Uterus (tissue), 4 donors: Measurements from ENCODE around the gene PLIN3. TPM values are rescaled to one million over a fixed set of nuclear protein-coding genes. Genes with fewer than 3 reads are reported as not detected.
"Not testable (repeated sequence)": the region's sequence is repeated elsewhere in the genome, so short reads cannot be mapped to it uniquely, and the experiment has no call there.

Experiments used
- DNase-seq, 2 donors: peaks; one replicate each; pipeline ENCODE4 v3.0.0-alpha.2; 2019 to 2020
- H3K27ac ChIP-seq, 2 donors: fragments of 200-600 bp; sonication (generic); 1 replicate in 1 of 2; 2 replicates in 1 of 2; pipeline ENCODE4 v1.5.1; 2016 to 2018
- H3K27me3 ChIP-seq, 2 donors: fragments of 200-600 bp; sonication (generic); one replicate each; pipeline ENCODE4 v1.5.1; 2018 to 2019; ENCODE audit warnings: control low read depth in 1 of 2
- H3K36me3 ChIP-seq, 2 donors: fragments of 200-600 bp; sonication (generic); one replicate each; pipeline ENCODE4 v1.5.1; 2019; ENCODE audit warnings: control low read depth in 1 of 2
- H3K4me1 ChIP-seq, 2 donors: fragments of 200-600 bp; sonication (generic); one replicate each; pipeline ENCODE4 v1.5.1; 2018 to 2019; ENCODE audit warnings: control low read depth in 1 of 2
- H3K4me3 ChIP-seq, 2 donors: fragments of 200-600 bp; sonication (generic); 1 replicate in 1 of 2; 2 replicates in 1 of 2; pipeline ENCODE4 v1.5.1; 2018 to 2019; ENCODE audit warnings: mild to moderate bottlenecking in 1 of 2
- H3K9me3 ChIP-seq, 2 donors: fragments of 200-600 bp; sonication (generic); one replicate each; pipeline ENCODE4 v1.5.1; 2019; ENCODE audit warnings: control low read depth in 1 of 2
- POLR2A ChIP-seq, 2 donors: fragments of 450-650 bp; IDR thresholded peaks; one replicate each; pipeline ENCODE4 v1.6.1; 2016; ENCODE audit warnings: antibody characterized with exemption in 2 of 2, mild to moderate bottlenecking in 1 of 2, moderate library complexity in 1 of 2
- intact Hi-C: fragments of 100-400 bp; cut with DNase I; formaldehyde crosslinking; loops from one replicate; pipeline ENCODE4 v1.15.1; 2023; ENCODE audit warnings: low total_unique reads
- total RNA-seq, 4 donors: library from RNA; depleted of rRNA in 3 of 4; stranded (reverse); fragments of >200 nt in 3 of 4; gene quantifications; one replicate each; pipeline versions ENCODE4 v1.1.0 to v1.2.4, GENCODE V29; 2014 to 2023
- TF ChIP-seq, protein P1 (sequence below), 4 experiments: fragments of 200-600 bp in 2 of 4; fragments of 450-650 bp in 2 of 4; sonication (generic) in 2 of 4; IDR thresholded peaks; one replicate each; pipeline ENCODE4 v1.5.1; 2016 to 2019; ENCODE audit warnings: antibody characterized with exemption in 4 of 4, mild to moderate bottlenecking in 2 of 4, moderate library complexity in 1 of 4
- donor health status: DM: yes; HTN: yes; CAD: no.

Gene PLIN3
- total RNA-seq, 4 donors from 2014 or later = 18.7 to 60.8 (median 27.9) TPM

DNA sequence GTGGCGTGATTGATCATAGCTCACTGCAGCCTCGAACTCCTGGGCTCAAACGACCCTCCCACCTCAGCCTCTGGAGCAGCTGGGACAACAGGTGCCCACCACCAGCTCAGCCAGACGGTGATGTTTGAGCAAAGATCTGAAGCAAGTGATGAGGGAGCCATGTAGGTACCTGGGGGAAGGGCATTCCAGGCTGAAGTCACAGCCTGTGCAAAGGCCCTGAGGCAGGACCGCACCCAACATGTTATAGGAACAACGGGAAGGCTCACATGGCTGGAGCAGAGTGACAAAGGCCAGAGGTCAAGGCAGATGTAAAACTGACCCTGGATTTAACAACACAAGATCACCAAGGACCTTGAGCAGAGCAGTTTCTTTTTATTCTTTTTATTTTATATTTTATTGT is 61.1 kb downstream of the PLIN3 start:
- H3K27me3 ChIP-seq = no peaks in the 10 kb centered on the region
- no peaks in the 10 kb centered on the region for H3K36me3 ChIP-seq
- TF ChIP-seq, protein P1, sequence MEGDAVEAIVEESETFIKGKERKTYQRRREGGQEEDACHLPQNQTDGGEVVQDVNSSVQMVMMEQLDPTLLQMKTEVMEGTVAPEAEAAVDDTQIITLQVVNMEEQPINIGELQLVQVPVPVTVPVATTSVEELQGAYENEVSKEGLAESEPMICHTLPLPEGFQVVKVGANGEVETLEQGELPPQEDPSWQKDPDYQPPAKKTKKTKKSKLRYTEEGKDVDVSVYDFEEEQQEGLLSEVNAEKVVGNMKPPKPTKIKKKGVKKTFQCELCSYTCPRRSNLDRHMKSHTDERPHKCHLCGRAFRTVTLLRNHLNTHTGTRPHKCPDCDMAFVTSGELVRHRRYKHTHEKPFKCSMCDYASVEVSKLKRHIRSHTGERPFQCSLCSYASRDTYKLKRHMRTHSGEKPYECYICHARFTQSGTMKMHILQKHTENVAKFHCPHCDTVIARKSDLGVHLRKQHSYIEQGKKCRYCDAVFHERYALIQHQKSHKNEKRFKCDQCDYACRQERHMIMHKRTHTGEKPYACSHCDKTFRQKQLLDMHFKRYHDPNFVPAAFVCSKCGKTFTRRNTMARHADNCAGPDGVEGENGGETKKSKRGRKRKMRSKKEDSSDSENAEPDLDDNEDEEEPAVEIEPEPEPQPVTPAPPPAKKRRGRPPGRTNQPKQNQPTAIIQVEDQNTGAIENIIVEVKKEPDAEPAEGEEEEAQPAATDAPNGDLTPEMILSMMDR (IDR thresholded peaks at IDR 0.05) = no peak
- no peak for TF ChIP-seq POLR2A (IDR thresholded peaks at IDR 0.05)
- H3K27ac ChIP-seq = no peak overlapping the region
- H3K9me3 ChIP-seq = no peaks in the 10 kb centered on the region
- H3K4me3 ChIP-seq = no peak overlapping the region
- no peaks in the 10 kb centered on the region for H3K4me1 ChIP-seq
- DNase-seq = no peak
- intact Hi-C loops = no loop called here

DNA sequence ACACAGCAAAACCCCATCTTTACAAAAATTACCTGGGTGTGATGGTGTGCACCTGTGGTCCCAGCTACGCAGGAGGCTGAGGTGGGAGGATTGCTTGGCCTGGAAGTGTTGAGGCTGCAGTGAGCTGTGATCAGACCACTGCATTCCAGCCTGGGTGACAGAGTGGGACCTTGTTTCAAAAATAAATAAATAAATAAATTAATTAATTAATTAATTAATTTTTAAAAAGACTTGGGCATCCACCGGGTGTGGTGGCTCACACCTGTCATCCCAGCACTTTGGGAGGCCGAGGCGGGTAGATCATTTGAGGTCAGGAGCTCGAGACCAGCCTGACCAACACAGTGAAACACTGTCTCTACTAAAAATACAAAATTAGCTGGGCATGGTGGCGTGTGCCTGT is 62.3 kb downstream of the PLIN3 start:
- DNase-seq, intact Hi-C loops, H3K27ac ChIP-seq, H3K9me3 ChIP-seq, H3K36me3 ChIP-seq, H3K4me1 ChIP-seq, H3K27me3 ChIP-seq, H3K4me3 ChIP-seq: not testable (repeated sequence)

DNA sequence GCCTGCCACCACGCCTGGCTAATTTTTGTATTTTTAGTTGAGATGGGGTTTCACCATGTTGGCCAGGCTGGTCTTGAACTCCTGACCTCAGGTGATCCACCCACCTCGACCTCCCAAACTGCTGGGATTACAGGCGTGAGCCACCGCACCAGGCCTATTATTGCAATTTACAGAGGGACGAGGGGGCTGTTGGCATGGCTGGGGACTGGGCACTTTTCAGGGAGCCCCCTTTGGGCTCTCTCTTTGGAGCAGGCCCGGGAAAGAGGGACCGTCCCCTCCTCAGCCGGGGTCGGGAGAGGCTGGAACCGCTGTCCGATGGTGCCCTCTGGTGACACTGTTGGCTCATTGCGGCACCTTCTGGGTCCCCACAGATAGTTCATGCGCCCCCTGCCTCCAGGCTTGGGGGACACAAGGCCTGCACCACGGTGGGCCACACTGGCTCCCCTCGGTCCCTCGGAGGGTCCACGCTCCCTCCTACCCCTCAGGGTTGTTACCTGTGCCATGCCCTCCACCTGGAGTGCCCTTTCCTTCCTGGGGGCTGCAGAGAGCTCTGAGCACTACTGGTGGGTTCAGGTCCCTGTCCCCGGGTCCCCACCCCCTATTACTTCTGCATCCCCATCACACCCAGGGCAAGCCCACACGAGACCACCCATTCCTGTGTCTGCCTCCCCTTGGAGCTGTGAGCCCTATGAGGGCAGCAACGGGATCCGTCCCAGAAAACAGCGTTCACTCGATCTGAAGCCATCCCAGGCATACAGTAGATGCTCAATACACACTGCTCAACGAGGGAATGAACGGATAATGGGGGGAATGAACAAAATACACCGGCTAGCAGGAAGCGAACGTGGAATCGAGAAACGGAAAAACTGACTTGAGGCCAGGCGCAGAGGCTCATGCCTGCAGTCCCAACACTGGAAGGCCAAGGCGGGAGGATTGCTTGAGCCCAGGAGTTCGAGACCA is 63.5 kb downstream of the PLIN3 start:
- Histone ChIP-seq H3K27me3 (no peaks in the 10 kb centered on the region), H3K4me1 (no peaks in the 10 kb centered on the region), H3K36me3 (no peaks in the 10 kb centered on the region), H3K9me3 (no peaks in the 10 kb centered on the region), H3K27ac (no peak overlapping the region), H3K4me3 (no peak overlapping the region)
- TF ChIP-seq POLR2A (IDR thresholded peaks at IDR 0.05) = no peak
- TF ChIP-seq, protein P1 (IDR thresholded peaks at IDR 0.05) = peak; percentile 42 to 70 (median 62)
- intact Hi-C loops = no loop called here
- peak in 1 of 2 donors; percentile 54 for DNase-seq

DNA sequence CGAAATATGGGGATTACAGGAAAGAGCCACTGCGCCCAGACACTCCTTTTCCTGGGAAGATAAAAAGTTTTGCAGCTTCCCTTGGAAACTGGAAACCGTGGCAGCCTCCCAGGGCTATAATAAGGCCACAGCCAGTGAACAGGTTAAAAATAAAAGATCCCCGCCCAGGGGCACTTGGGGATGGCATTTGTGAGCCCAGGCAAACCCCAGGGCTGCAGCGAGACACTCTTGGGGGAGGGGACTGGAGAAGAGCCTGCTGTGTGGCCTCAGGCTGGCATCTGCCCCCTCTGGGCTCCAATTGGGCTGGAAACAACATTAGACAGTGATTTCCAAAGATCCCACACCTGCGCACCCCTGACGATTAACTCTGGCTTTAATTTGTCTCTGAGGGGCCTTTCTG is 64.8 kb downstream of the PLIN3 start:
- DNase-seq = no peak

DNA sequence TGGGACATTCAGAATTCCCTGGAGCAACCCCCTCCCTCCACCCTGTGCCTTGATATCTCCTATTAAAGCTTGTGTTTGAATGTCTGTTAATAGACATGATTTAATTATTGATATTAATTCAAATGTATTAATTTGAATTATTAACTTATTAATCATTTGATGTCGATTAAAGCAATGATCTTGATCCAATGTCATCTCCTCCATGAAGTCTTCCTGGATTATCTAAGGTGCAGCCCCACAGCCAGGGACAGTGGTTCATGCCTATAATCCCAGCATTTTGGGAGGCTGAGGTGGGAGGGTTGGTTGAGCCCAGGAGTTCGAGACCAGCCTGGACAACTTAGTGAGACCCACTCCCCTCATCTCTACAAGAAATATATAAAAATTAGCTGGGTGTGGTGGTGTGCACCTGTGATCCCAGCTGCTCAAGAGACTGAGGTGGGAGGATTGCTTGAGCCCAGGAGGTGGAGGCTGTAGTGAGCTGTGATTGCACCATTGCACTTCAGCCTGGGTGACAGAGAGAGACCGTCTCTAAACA is 66.3 kb downstream of the PLIN3 start:
- intact Hi-C loops = no loop called here
- H3K4me3 ChIP-seq = no peak overlapping the region
- TF ChIP-seq POLR2A (IDR thresholded peaks at IDR 0.05) = no peak
- TF ChIP-seq, protein P1 (IDR thresholded peaks at IDR 0.05) = no peak
- no peaks in the 10 kb centered on the region for H3K27me3 ChIP-seq
- H3K27ac ChIP-seq = no peak overlapping the region
- no peaks in the 10 kb centered on the region for H3K4me1 ChIP-seq
- DNase-seq = no peak
- no peaks in the 10 kb centered on the region for H3K36me3 ChIP-seq
- H3K9me3 ChIP-seq = no peaks in the 10 kb centered on the region

More for the DNA sequence above, 64.8 kb downstream of the PLIN3 start:
- intact Hi-C loops = no loop called here
- Histone ChIP-seq H3K9me3 (no peaks in the 10 kb centered on the region), H3K27me3 (no peaks in the 10 kb centered on the region), H3K27ac (no peak overlapping the region), H3K4me1 (no peaks in the 10 kb centered on the region), H3K36me3 (no peaks in the 10 kb centered on the region), H3K4me3 (no peak overlapping the region)
- TF ChIP-seq, protein P1 (IDR thresholded peaks at IDR 0.05) = no peak
- no peak for TF ChIP-seq POLR2A (IDR thresholded peaks at IDR 0.05)
